ENCODE measurements around the gene ATCAY. TPM values are rescaled to one million over a fixed set of nuclear protein-coding genes. Genes with fewer than 3 reads are reported as not detected.
"Not testable (repeated sequence)": the region's sequence is repeated elsewhere in the genome, so short reads cannot be mapped to it uniquely, and the experiment has no call there.

Gene ATCAY
- total RNA-seq, 1 donor = 0.43 TPM

DNA sequence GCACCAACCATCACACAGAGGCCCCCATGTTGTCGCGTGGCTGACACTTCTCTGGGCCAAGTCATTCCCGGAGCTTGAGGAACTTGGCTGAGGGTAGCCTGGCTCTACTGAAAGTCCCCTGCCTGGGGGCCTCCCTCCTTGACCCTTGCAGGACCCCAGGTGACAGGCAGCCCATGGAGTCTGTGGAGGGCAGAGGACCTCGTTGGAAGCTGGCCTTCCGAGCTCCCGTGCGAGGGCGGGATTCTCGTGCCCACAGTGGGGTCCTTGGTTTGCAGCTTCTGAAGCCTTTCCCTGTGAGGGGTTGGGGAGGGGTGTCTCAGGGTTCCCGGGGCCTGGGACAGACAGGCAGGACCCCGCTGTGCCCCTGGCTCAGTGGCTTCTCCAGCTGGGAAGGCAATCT is 68.8 kb downstream of the ATCAY start:
- no peak for DNase-seq (ENCODE audit: low read depth)
- no peak overlapping the region for H3K4me3 ChIP-seq (ENCODE audit: low read depth, low read length)
- TF ChIP-seq CTCF (IDR thresholded peaks at IDR 0.05; ENCODE audit: insufficient read depth, low read depth, low read length) = no peak

- no peak overlapping the region for H3K4me3 ChIP-seq (ENCODE audit: low read depth, low read length)
- DNase-seq (ENCODE audit: low read depth) = no peak
- no peak for TF ChIP-seq CTCF (IDR thresholded peaks at IDR 0.05; ENCODE audit: insufficient read depth, low read depth, low read length)
These were observed 69.7 kb downstream of the ATCAY start for GRCh38 chr19:3949997-3950859.

DNA sequence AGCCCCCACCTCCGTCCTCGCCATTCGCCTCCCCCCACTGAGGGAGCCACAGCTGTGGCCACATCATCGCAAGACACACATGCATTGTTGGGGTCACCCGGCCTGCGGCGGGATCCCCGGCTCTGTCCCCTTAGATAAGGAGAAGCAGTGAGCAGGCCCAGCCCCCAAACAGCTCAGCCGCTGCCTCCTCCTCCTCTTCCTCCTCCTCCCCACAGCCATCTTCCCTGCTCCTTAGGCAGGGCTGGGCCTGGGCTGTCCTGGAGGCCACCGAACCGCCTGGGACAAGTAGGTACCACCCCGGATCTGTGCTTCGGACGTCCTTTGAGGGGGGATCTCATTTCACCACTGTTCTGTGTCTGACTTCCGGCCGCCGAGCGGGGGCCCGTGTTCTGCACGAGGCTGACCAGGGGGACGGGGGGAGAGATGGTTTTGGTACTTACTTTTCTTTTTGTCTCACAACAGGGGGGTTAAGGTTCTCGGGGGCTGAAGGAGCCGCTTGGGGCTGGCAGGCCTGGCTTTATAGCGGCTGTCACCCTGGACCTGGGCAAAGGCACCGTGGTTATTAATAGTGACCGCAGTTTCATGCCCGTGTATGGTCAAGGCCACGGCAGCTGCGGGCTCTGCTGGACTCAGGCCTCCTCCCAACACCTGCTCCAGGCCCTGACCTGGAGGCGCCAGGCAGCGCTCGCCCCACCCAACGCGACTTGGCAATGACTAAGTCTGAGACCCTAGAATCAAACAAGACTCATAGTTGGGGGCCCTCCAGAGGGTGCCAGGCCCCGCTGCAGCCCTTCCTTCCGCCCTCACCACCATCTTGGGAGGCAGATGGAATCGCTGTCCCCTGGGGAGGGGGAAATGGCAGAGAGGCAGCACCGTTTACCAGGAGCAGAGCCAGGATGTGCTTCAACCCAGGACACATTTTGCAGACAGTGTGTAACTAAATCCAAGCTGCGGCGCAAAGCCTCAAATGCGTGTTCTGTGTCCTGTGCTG is 70.7 kb downstream of the ATCAY start:
- H3K4me3 ChIP-seq (ENCODE audit: low read depth, low read length) = no peak overlapping the region
- TF ChIP-seq CTCF (IDR thresholded peaks at IDR 0.05; ENCODE audit: insufficient read depth, low read depth, low read length) = no peak
- DNase-seq (ENCODE audit: low read depth) = no peak

- not testable (repeated sequence) for DNase-seq (ENCODE audit: low read depth); H3K4me3 ChIP-seq (ENCODE audit: low read depth, low read length)
These were observed 72.3 kb downstream of the ATCAY start for GRCh38 chr19:3952755-3953276.

GRCh38 chr19:3954107-3954506 is 73.6 kb downstream of the ATCAY start:
- no peak overlapping the region for H3K4me3 ChIP-seq (ENCODE audit: low read depth, low read length)
- TF ChIP-seq CTCF (IDR thresholded peaks at IDR 0.05; ENCODE audit: insufficient read depth, low read depth, low read length) = no peak
- no peak for DNase-seq (ENCODE audit: low read depth)

- not testable (repeated sequence) for H3K4me3 ChIP-seq (ENCODE audit: low read depth, low read length); DNase-seq (ENCODE audit: low read depth)
These were observed 74.8 kb downstream of the ATCAY start for GRCh38 chr19:3955276-3955675.

GRCh38 chr19:3955688-3956087 is 75.2 kb downstream of the ATCAY start:
- no peak overlapping the region for H3K4me3 ChIP-seq (ENCODE audit: low read depth, low read length)
- no peak for TF ChIP-seq CTCF (IDR thresholded peaks at IDR 0.05; ENCODE audit: insufficient read depth, low read depth, low read length)
- DNase-seq (ENCODE audit: low read depth) = no peak

Measured in fibroblast of villous mesenchyme (primary cell).